Dedifferentiated amniotic fluid mesenchymal stem cell (primary cell): ENCODE data around the gene CTTNBP2NL.
A peak's percentile ranks its signal among the peaks of the same experiment; 100 is the strongest.
"Not testable (repeated sequence)": the region's sequence is repeated elsewhere in the genome, so short reads cannot be mapped to it uniquely, and the experiment has no call there.

Experiments used
- DNase-seq: peaks from one replicate; pipeline ENCODE4 v3.0.0-alpha.2; 2016; ENCODE audit errors: extremely low spot score

The CTTNBP2NL gene

DNA sequence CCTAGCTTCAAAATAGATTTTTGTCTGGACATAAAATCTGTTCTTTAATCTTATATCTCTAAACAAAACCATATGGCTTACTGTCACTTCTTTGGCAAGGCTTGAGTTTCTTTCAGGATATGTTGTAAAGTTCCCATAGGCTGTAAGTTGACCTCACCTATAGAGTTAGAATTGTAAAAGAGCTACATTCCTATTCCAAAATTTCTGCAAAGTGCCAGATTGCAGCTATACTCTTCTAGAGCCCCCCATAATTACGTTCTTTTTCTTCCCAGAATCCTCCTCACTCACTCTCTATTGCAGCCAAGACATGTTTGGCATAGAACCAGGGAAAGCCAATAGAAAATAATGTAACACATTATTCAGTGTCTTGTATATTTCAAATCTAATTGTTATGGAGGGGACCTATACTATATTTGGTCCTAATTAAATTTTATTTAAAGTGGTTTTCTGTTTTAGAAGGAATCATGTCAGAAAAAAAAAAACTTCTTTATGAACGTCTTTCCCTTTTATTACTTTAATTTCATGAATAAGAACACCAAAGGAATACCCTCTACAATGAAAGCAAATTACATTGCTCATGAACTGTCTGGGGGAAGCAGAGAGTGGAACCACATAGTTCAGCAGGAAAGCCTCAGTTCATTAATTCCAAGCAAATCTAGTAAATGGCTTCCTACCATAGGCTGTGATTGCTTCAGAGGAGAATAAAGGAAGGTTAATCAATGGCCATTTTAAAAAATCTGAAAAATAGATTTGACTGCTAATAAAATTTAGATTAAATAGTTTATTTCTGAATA is 22.3 kb downstream of the CTTNBP2NL start:
- DNase-seq = no peak

DNA sequence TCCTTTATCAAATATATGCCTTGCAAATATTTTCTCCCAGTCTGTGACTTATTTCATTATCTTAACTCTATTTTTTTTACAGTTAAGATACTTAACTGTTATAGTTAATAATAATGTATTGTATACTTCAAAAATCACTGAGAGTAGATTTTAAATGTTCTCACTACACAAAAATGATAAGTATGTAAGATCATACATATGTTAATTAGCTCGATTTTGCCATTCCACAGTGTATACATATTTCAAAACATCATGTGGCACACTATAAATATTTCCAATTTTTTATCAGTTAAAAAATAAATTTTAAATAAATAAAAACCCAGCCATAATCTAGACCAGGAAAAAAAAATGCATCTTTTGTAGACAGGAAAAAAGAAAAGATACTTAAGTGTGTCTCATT is 27.2 kb downstream of the CTTNBP2NL start:
- peak; percentile 38 for DNase-seq

GRCh38 chr1:112423666-112424065 is 27.7 kb downstream of the CTTNBP2NL start:
- not testable (repeated sequence) for DNase-seq

DNA sequence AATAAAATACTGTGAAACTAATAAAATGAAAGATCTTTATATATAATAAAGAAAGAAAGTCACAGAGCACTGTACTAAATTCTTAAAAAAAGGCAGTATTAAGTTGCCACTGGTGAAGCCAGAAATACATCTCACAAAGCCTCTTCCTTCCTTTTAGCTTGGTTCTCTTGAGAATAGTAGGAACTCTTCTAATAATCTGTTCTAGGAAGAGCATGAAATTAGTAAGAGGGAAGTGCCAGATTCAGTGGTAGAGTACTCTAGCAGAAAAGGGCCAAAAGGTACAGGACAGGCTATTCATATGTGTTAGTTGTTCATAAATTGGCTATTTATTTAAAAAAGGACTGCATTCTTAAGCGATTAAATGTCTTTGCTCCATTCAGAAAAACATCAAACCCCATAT is 33.7 kb downstream of the CTTNBP2NL start:
- DNase-seq = no peak

- DNase-seq = no peak
Measured at GRCh38 chr1:112431038-112431437, 35.0 kb downstream of the CTTNBP2NL start.

DNA sequence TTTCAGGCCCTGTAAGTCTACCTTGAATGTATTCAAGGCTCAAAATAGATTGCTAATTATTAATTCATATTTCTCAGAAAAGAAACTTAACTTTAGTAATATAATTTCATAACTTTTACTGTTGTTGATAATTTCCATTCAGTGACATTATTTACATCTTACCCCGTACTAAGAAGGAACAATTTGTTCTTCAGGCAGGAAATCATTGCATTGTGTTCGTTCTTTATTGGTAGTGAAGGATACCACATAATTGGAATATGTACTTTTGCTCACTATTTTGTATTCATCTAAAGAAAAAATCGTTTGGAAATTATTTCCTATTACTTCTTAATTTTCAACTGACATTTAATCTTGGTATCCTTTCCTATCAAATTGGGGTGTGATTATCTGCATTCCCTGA is 39.4 kb downstream of the CTTNBP2NL start:
- DNase-seq = no peak

DNA sequence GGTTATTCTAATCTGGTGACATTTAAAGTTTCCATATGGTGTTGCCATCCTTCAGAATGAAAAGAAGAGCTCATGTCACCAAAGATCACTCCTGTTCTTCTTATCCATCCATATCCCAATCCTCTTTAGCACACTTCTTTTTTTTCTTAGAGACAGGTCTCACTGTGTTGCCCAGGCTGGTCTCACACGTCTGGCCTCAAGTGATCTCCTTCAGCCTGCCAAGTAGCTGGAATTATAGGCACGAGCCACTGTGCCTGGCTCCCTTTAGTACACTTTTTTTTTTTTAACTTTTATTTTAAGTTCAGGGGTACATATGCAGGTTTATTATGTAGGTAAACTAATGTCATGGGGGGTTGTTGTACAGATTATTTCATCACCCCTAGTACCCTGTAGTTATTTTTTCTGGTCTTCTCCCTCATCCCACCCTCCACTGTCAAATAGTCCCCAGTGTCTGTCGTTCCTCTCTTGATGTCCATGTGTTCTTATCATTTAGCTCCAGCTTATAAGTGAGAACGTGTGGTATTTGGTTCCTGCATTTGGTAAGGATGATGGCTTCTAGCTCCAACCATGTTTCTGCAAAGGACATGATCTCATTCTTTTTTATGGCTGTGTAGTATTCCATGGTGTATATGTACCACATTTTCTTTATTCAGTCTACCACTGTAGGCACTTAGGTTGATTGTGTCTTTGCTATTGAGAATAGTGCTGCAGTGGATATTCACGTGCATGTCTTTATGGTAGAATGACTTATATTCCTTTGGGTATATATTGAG is 40.6 kb downstream of the CTTNBP2NL start:
- no peak for DNase-seq

- not testable (repeated sequence) for DNase-seq
Measured at GRCh38 chr1:112438156-112438555, 42.1 kb downstream of the CTTNBP2NL start.

GRCh38 chr1:112439592-112439991 is 43.6 kb downstream of the CTTNBP2NL start:
- no peak for DNase-seq

GRCh38 chr1:112440574-112440973 is 44.6 kb downstream of the CTTNBP2NL start:
- no peak for DNase-seq

DNA sequence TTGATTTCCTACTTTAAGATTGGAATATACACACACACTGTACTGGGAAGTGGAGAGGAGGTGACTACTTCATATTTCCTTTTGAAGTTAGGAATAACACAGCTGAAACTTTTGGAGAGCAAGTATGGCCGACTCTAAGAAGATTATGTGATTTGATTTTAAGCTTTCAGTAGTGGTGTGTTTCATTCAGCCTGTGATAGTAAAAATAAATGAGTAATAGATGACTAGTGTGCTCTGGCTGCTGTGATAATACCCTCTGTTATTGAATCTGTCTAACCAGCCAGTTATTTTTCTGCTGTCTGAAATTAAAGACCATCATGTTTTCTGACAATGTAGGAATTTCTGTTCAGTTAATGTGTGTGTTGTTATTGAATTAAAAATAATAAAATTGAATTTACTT is 48.3 kb downstream of the CTTNBP2NL start:
- DNase-seq = no peak

DNA sequence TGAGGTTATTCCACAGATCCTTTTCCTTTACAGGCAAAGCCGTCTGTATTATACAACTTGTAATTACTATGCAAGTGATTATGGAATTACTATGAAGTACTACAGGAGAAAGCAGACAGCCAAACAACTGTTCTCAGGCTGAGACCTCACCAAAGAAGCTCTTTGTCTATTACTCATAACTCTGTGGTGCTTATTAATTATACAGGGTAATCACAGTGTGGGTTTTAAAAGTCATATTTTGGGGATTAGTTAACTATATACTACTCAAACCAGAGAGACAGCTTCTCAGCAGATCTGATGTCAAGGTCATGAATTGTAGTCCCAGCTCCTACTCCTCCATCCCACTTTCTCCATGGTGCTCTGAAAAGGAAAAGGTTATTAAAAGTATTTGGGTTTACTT is 49.6 kb downstream of the CTTNBP2NL start:
- DNase-seq = no peak

DNA sequence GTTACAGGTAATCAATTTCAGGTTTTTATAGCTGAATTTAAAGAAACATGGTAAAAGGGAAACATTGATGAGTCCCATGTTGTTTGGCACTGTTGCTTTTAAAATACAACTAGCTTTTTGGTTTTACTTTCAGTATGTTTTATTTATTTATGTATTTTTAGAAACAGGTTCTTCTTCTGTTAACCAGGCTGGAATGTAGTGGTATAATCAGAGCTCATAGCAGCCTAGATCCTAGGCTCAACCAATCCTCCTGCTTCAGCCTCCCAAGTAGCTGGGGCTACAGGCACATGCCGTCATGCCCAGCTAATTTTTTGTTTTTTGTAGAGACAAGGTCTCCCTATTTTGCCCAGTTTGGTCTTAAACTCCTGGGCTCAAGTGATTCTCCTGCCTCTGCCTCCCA is 50.4 kb downstream of the CTTNBP2NL start:
- DNase-seq = no peak

- DNase-seq = no peak
Measured at GRCh38 chr1:112448904-112449629, 53.1 kb downstream of the CTTNBP2NL start.

DNA sequence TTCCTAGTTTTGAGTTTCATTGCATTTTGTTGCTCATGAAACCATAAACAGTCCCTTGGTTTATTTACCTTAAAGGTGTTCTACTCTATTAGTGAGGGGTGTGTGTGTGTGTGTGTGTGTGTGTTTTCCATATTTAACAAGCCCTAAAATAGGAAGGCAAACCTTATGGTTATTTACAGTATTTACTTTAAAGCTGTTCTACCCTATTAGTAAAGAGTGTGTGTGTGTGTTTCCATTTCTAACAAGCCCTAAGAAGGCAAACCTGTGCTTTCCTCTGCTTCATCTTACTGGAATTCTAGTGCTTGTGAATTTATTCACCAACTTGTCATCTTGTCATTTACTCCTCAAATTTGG is 53.6 kb downstream of the CTTNBP2NL start:
- no peak for DNase-seq

- no peak for DNase-seq
Measured at GRCh38 chr1:112450773-112451172, 54.8 kb downstream of the CTTNBP2NL start.

DNA sequence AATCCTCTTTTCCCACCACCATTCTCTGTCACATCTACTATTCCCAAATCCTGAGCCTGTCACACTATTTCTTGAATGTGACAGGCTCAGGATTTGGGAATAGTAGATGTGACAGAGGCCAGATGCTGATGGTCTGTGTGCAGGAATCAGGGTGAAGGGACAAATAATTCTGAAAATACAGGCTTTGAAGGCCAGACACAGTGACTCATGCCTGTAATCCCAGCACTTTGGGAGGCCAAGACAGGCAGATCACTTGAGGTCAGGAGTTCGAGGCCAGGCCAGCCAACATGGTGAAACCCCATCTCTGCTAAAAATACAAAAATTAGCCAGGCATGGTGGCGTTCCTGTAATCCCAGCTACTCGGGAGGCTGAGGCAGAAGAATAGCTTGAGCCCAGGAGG is 55.3 kb downstream of the CTTNBP2NL start:
- not testable (repeated sequence) for DNase-seq

DNA sequence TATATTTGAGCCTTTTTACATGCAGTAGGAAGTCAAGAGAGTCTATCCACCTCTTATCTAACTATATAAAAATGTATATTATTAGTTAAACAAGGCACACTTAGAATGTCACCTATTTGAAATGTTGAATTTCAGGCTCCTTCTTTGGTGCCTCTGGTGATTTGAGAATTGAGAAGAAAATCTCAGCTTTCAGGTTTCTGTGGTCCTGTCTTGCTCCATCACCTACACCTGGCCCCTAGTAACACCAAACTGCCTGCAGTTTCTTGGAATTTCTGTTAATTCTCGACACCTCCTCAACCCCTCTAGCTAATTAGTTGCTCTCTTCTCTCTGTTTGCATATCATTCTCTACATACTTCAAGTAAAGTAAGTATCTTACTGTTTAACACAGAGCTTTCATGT is 57.9 kb downstream of the CTTNBP2NL start:
- DNase-seq = no peak

- no peak for DNase-seq
Measured at GRCh38 chr1:112454316-112454715, 58.3 kb downstream of the CTTNBP2NL start.

- DNase-seq = peak; percentile 33
Measured at GRCh38 chr1:112457241-112457640, 61.2 kb downstream of the CTTNBP2NL start.

- DNase-seq = no peak
Measured at GRCh38 chr1:112457955-112458354, 61.9 kb downstream of the CTTNBP2NL start.

DNA sequence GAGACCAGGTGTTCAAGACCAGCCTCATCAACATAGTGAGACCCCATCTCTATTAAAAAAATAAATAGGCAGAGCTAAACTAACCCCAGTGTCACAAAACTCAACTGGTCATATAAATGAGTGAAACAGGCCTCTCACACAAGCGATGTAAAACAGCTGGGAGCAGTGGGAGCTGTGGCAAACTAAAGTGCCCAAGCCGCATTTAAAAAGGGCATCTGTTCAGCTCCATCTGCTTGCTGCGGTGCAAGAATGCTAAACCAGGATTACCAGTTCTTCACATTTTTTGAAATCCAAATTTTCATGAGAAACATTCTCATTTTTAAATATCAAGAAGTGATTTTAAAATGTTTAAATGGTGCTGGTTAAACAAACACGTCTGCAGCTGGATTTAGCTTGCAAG is 62.7 kb downstream of the CTTNBP2NL start:
- no peak for DNase-seq

DNA sequence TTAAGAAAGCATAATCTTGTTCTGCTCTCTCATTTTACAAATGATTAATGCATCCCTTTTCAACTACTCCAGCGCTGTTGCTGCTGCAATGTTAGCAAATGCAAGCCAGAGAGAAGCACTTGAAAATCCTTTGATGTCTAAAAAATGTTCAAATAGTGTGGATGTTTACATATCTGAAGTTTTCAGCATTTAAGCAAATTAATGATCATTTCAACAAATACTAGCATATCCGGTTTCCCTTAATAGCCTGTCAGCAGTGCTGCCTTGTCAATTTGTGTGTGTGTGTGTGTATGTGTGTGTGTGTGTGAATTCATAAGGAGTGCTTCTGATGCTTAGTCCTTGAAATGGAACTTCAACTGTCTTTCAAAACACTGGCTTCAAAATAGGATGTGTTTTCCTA is 64.6 kb downstream of the CTTNBP2NL start:
- DNase-seq = no peak
